Esophagus muscularis mucosa (tissue), 4 donors: ENCODE results near the gene PAK4. TPM values are rescaled to one million over a fixed set of nuclear protein-coding genes. Genes with fewer than 3 reads are reported as not detected.
"Not testable (repeated sequence)": the region's sequence is repeated elsewhere in the genome, so short reads cannot be mapped to it uniquely, and the experiment has no call there.

ENCODE experiments used
- DNase-seq: peaks from one replicate; pipeline ENCODE4 v3.0.0-alpha.2; 2017; ENCODE audit errors: extremely low spot score
- H3K27ac ChIP-seq, 4 donors: fragments of 200-600 bp; sonication (generic); replicated peaks in 1 of 4; 1 replicate in 3 of 4; 2 replicates in 1 of 4; pipeline ENCODE4 v1.5.1; 2016 to 2019; ENCODE audit warnings: mild to moderate bottlenecking in 1 of 4
- H3K27me3 ChIP-seq, 4 donors: fragments of 200-600 bp; sonication (generic); one replicate each; pipeline versions ENCODE4 v1.5.1 to v1.6.0; 2016 to 2019
- H3K36me3 ChIP-seq, 4 donors: fragments of 200-600 bp; sonication (generic); one replicate each; pipeline ENCODE4 v1.5.1; 2016 to 2019
- H3K4me1 ChIP-seq, 4 donors: fragments of 200-600 bp; sonication (generic); one replicate each; pipeline ENCODE4 v1.5.1; 2016 to 2019
- H3K4me3 ChIP-seq, 4 donors: fragments of 200-600 bp; sonication (generic); 1 replicate in 2 of 4; 2 replicates in 2 of 4; pipeline ENCODE4 v1.5.1; 2016 to 2019; ENCODE audit warnings: mild to moderate bottlenecking in 4 of 4, moderate library complexity in 1 of 4
- H3K9me3 ChIP-seq, 4 donors: fragments of 200-600 bp; sonication (generic); 1 replicate in 3 of 4; 2 replicates in 1 of 4; pipeline ENCODE4 v1.5.1; 2016 to 2019
- CTCF ChIP-seq, 3 experiments: fragments of 200-600 bp in 2 of 3; fragments of 450-650 bp in 1 of 3; sonication (generic) in 2 of 3; IDR thresholded peaks; one replicate each; pipeline ENCODE4 v1.5.1; 2017 to 2019; ENCODE audit warnings: antibody characterized with exemption in 3 of 3, mild to moderate bottlenecking in 2 of 3, moderate library complexity in 1 of 3
- EP300 ChIP-seq: sonication (generic); formaldehyde crosslinking; IDR thresholded peaks from one replicate; pipeline ENCODE4 v1.6.1; 2017; ENCODE audit warnings: antibody characterized with exemption
- POLR2A ChIP-seq: fragments of 450-650 bp; IDR thresholded peaks from one replicate; pipeline ENCODE4 v1.6.1; 2017; ENCODE audit warnings: antibody characterized with exemption, moderate library complexity, mild to moderate bottlenecking, low read depth
- POLR2AphosphoS5 ChIP-seq, 2 donors: sonication (generic); formaldehyde crosslinking; IDR thresholded peaks; one replicate each; pipeline ENCODE4 v1.6.1; 2017; ENCODE audit warnings: antibody characterized with exemption in 2 of 2
- WGBS: methylation state at CpG from one replicate; pipeline ENCODE4 v1.1.5; 2018; 5-methylcytosine and 5-hydroxymethylcytosine counted together
- intact Hi-C: fragments of 100-400 bp; cut with DNase I; formaldehyde crosslinking; loops from one replicate; pipeline ENCODE4 v1.15.1; 2023
- total RNA-seq, 4 donors: library from RNA; depleted of rRNA; stranded (reverse); fragments of >200 nt; gene quantifications; one replicate each; pipeline versions ENCODE4 v1.1.0 to v1.2.1, GENCODE V29; 2016

Gene PAK4
- total RNA-seq, 4 donors from 2014 or later: 8.3 to 18.4 (median 11.0) TPM

GRCh38 chr19:39084732-39085080 is 40.9 kb upstream of the PAK4 start:
- H3K27ac ChIP-seq: no peak overlapping the region
- H3K4me1 ChIP-seq: peaks cover 5 to 20% (median 17%) of the 10 kb centered on the region in 4 donors
- intact Hi-C loops: no loop called here

GRCh38 chr19:39085392-39085791 is 40.2 kb upstream of the PAK4 start:
- DNase-seq: no peak
- 97% methylated on average over 6 of the region's 8 CpGs for WGBS
- Histone ChIP-seq H3K4me1 (peaks cover 5 to 20% (median 17%) of the 10 kb centered on the region in 4 donors), H3K27me3 (peaks cover 0 to 90% (median 29%) of the 10 kb centered on the region in 4 donors), H3K9me3 (no peaks in the 10 kb centered on the region), H3K4me3 (no peak overlapping the region), H3K36me3 (no peaks in the 10 kb centered on the region), H3K27ac (no peak overlapping the region)
- intact Hi-C loops: no loop called here
- TF ChIP-seq POLR2AphosphoS5 (IDR thresholded peaks at IDR 0.05): no peak
- TF ChIP-seq CTCF (IDR thresholded peaks at IDR 0.05): no peak
- no peak for TF ChIP-seq POLR2A
- no peak for TF ChIP-seq EP300

More at GRCh38 chr19:39084732-39085080, 40.9 kb upstream of the PAK4 start:
- TF ChIP-seq POLR2A (no peak), POLR2AphosphoS5 (IDR thresholded peaks at IDR 0.05) (no peak), EP300 (no peak), CTCF (IDR thresholded peaks at IDR 0.05) (no peak)
- H3K4me3 ChIP-seq: no peak overlapping the region
- 59% methylated on average over 5 of the region's 7 CpGs for WGBS
- H3K36me3 ChIP-seq: no peaks in the 10 kb centered on the region
- H3K27me3 ChIP-seq: peaks cover 0 to 91% (median 29%) of the 10 kb centered on the region in 4 donors
- no peaks in the 10 kb centered on the region for H3K9me3 ChIP-seq
- DNase-seq: no peak

- whole genome bisulfite sequencing: 79% methylated on average over 4 of the region's 4 CpGs
- peaks cover 0 to 90% (median 29%) of the 10 kb centered on the region in 4 donors for H3K27me3 ChIP-seq
- no peak for TF ChIP-seq CTCF (IDR thresholded peaks at IDR 0.05)
Observed at GRCh38 chr19:39086386-39086785, 39.2 kb upstream of the PAK4 start.

GRCh38 chr19:39087907-39088686 is 37.5 kb upstream of the PAK4 start:
- peaks cover 3 to 17% (median 15%) of the 10 kb centered on the region in 4 donors for H3K4me1 ChIP-seq
- no peak for TF ChIP-seq CTCF (IDR thresholded peaks at IDR 0.05)
- TF ChIP-seq POLR2AphosphoS5 (IDR thresholded peaks at IDR 0.05): no peak
- TF ChIP-seq POLR2A: no peak
- no peak for TF ChIP-seq EP300
- intact Hi-C loops: no loop called here
- WGBS: 86% methylated on average over 8 of the region's 8 CpGs
- peaks cover 0 to 90% (median 23%) of the 10 kb centered on the region in 4 donors for H3K27me3 ChIP-seq
- H3K4me3 ChIP-seq: no peak overlapping the region
- H3K9me3 ChIP-seq: no peaks in the 10 kb centered on the region
- no peak for DNase-seq
- no peaks in the 10 kb centered on the region for H3K36me3 ChIP-seq
- H3K27ac ChIP-seq: no peak overlapping the region

More at GRCh38 chr19:39086386-39086785, 39.2 kb upstream of the PAK4 start:
- DNase-seq: no peak
- H3K4me3 ChIP-seq: no peak overlapping the region
- no peaks in the 10 kb centered on the region for H3K36me3 ChIP-seq
- peaks cover 5 to 20% (median 17%) of the 10 kb centered on the region in 4 donors for H3K4me1 ChIP-seq
- H3K9me3 ChIP-seq: no peaks in the 10 kb centered on the region
- intact Hi-C loops: no loop called here
- H3K27ac ChIP-seq: no peak overlapping the region

GRCh38 chr19:39090016-39090415 is 35.6 kb upstream of the PAK4 start:
- H3K9me3 ChIP-seq, H3K27ac ChIP-seq, DNase-seq, H3K36me3 ChIP-seq, H3K4me1 ChIP-seq, H3K4me3 ChIP-seq, intact Hi-C loops: not testable (repeated sequence)
- H3K27me3 ChIP-seq: peaks cover 0 to 87% (median 8%) of the 10 kb centered on the region in 4 donors
- WGBS: 87% methylated on average over 8 of the region's 8 CpGs
